ENCODE measurements around the gene ZDHHC14. TPM values are rescaled to one million over a fixed set of nuclear protein-coding genes. Genes with fewer than 3 reads are reported as not detected.

The ZDHHC14 gene
- total RNA-seq, 1 donor from 2014 or later: 15.2 TPM

DNA sequence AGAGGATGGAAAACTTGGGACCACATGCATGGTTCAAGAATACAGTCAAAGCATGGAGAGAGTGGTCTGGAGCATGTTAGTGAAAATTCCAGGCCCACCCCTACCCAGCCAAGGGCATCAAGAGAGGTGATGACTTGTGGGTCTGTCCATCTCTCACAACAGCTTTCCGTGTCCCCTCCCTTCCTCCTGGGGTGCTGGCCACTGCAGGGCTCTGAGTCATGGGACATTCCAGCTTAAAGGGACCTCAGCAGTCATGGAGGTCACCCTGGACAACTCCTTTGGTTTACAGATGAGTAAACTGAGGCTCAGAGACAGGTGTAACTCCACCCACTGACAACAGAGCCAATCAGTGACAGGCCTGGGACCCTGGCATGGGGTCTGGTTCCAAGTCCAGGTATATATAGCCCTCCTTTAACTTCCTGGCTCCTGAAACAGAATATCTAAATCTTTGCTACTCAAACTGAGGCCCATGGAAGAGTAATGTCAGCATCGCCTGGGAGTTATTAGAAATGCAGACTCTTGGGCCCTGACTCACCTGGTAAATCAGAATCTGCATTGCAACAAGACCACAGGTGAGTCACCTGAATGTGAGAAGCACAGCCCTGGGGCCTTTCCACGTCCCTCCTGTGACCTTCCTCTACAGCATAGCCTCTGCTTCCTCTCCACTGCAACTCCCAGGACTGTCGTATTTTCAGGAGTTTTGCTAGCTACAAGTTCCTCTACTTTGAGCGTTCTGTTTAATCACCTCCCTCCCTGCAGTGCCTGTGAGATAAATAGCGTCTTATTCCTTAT, 170.2 kb downstream of the ZDHHC14 start:
- Histone ChIP-seq H3K9me3 (no peaks in the 10 kb centered on the region), H3K27me3 (no peaks in the 10 kb centered on the region), H3K36me3 (no peaks in the 10 kb centered on the region), H3K27ac (no peak overlapping the region), H3K4me3 (no peak overlapping the region), H3K4me1 (no peaks in the 10 kb centered on the region)
- TF ChIP-seq, protein P1, sequence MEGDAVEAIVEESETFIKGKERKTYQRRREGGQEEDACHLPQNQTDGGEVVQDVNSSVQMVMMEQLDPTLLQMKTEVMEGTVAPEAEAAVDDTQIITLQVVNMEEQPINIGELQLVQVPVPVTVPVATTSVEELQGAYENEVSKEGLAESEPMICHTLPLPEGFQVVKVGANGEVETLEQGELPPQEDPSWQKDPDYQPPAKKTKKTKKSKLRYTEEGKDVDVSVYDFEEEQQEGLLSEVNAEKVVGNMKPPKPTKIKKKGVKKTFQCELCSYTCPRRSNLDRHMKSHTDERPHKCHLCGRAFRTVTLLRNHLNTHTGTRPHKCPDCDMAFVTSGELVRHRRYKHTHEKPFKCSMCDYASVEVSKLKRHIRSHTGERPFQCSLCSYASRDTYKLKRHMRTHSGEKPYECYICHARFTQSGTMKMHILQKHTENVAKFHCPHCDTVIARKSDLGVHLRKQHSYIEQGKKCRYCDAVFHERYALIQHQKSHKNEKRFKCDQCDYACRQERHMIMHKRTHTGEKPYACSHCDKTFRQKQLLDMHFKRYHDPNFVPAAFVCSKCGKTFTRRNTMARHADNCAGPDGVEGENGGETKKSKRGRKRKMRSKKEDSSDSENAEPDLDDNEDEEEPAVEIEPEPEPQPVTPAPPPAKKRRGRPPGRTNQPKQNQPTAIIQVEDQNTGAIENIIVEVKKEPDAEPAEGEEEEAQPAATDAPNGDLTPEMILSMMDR (IDR thresholded peaks at IDR 0.05): no peak
- TF ChIP-seq POLR2AphosphoS5 (IDR thresholded peaks at IDR 0.05; ENCODE audit: insufficient read depth in 1 of 2, low read depth in 1 of 2) (no peak), POLR2A (IDR thresholded peaks at IDR 0.05) (no peak)
- intact Hi-C loops (cut with DNase I): no loop called here
- peak; percentile 64 to 72 for DNase-seq (ENCODE audit: extremely low spot score in 2 of 2)

DNA sequence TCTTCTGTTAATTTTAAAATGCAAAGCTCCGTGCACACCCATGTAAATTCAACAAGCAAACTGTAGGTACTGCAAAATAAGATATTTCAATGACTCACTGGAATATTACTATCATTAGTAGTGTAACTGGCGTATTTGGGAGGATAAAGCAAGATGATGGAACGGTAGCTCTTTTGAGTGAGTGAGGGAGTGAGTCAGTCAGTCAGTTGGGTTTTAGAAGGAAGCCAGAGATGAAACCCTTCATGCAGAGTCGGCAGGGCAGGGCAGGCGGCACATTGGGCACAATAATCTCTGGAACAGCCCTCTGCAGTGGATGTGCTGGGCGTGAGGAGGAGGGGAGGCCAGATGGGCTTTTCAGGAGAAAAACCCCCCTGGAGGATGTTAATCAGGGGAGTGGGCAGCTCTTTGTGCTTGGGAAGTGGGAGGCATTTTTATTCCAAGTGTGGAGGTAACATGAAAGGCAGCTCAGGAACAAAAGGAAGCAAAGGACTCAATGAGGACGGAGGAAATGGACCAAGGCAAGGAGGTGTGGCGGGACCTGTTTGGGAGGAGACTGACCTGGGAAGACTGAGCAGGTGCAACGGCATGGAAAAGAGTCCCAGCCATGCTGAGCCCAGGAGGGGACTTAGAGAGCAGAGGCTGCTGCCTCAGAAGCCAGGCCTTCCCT, 171.2 kb downstream of the ZDHHC14 start:
- H3K4me3 ChIP-seq: no peak overlapping the region
- DNase-seq (ENCODE audit: extremely low spot score in 2 of 2): peak; percentile 42 to 88
- H3K27ac ChIP-seq: no peak overlapping the region
- H3K27me3 ChIP-seq: no peaks in the 10 kb centered on the region
- intact Hi-C loops (cut with DNase I): no loop called here
- H3K9me3 ChIP-seq: no peaks in the 10 kb centered on the region
- no peaks in the 10 kb centered on the region for H3K36me3 ChIP-seq
- no peak for TF ChIP-seq POLR2AphosphoS5 (IDR thresholded peaks at IDR 0.05; ENCODE audit: insufficient read depth in 1 of 2, low read depth in 1 of 2)
- TF ChIP-seq, protein P1 (IDR thresholded peaks at IDR 0.05): no peak
- no peak for TF ChIP-seq POLR2A (IDR thresholded peaks at IDR 0.05)
- H3K4me1 ChIP-seq: peaks cover 4% of the 10 kb centered on the region

DNA sequence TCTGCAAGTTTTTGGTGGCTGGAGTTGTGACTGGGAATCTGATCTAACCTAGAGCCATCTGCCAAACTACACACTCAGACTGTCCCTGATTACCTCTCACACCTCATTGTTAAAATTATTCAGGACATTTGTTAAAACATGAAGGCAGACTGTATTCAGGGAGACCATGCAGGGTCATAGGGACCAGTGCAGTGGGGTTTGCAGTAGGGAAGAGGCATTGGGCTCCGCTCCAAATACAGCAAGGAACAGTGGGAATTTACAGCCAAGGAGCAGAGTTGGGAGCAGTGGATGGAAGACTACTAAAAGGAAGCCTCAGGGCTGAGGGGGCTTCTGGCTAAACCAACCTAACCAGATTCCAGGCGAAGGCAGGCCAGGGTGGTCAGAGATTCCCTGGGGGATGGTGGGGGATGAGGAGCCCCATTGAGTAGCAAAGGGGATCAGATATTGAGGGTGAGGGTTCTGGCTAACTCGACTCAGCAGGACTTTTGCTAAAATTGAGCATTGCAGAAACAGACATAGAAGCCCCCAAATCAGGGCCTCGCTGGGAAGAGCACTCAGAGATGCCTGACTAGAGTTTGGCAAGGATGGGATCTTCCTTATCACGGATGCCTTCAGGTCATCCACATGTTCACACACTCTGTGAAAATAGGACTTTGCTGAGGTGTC, 172.0 kb downstream of the ZDHHC14 start:
- TF ChIP-seq, protein P1 (IDR thresholded peaks at IDR 0.05): no peak
- no peak for TF ChIP-seq POLR2AphosphoS5 (IDR thresholded peaks at IDR 0.05; ENCODE audit: insufficient read depth in 1 of 2, low read depth in 1 of 2)
- no peak for TF ChIP-seq POLR2A (IDR thresholded peaks at IDR 0.05)
- intact Hi-C loops (cut with DNase I): no loop called here
- no peaks in the 10 kb centered on the region for H3K36me3 ChIP-seq
- H3K4me1 ChIP-seq: peaks cover 4% of the 10 kb centered on the region
- H3K27me3 ChIP-seq: no peaks in the 10 kb centered on the region
- no peak overlapping the region for H3K4me3 ChIP-seq
- peak; percentile 52 to 56 for DNase-seq (ENCODE audit: extremely low spot score in 2 of 2)
- H3K9me3 ChIP-seq: no peaks in the 10 kb centered on the region
- no peak overlapping the region for H3K27ac ChIP-seq

DNA sequence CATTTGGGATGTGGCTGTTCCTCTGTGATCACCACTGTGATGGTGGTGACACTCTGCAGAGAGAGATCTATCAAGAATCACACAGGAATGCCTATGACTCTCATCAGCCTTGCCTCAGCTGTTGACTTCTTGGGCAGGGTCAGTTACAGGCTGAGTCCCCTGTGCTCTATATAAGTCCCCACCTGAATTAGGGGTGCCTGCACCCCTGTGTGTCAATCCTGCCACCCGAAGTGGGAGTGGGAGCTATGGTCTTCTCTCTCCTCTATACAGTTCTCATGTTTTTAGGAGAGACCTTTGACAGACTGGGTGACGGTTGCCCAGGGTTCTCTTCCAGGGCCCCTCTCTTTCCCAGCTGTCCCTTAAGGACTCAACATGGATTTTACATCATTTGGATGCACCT, 173.8 kb downstream of the ZDHHC14 start:
- H3K36me3 ChIP-seq: no peaks in the 10 kb centered on the region
- H3K4me3 ChIP-seq: no peak overlapping the region
- H3K27ac ChIP-seq: no peak overlapping the region
- intact Hi-C loops (cut with DNase I): no loop called here
- H3K4me1 ChIP-seq: peaks cover 4% of the 10 kb centered on the region
- DNase-seq (ENCODE audit: extremely low spot score in 2 of 2): peak; percentile 28 to 34
- TF ChIP-seq POLR2AphosphoS5 (IDR thresholded peaks at IDR 0.05; ENCODE audit: insufficient read depth in 1 of 2, low read depth in 1 of 2) (no peak), POLR2A (IDR thresholded peaks at IDR 0.05) (no peak)
- TF ChIP-seq, protein P1 (IDR thresholded peaks at IDR 0.05): no peak
- H3K27me3 ChIP-seq: no peaks in the 10 kb centered on the region
- no peaks in the 10 kb centered on the region for H3K9me3 ChIP-seq

All from vagina (tissue), 2 donors.